Body of pancreas (tissue), 4 donors: Measurements from ENCODE around the gene OLIG3. TPM values are rescaled to one million over a fixed set of nuclear protein-coding genes. Genes with fewer than 3 reads are reported as not detected.

Source experiments
- ATAC-seq: fragments of 150-250 bp; one replicate; pipeline ENCODE4 v1.9.1; 2016
- DNase-seq, 4 donors: peaks; one replicate each; pipeline ENCODE4 v3.0.0-alpha.2; 2019
- H3K27ac ChIP-seq, 4 donors: fragments of 200-600 bp; sonication (generic); 1 replicate in 3 of 4; 2 replicates in 1 of 4; pipeline versions ENCODE4 v1.5.1 to v1.6.1; 2016 to 2019; ENCODE audit warnings: mild to moderate bottlenecking in 1 of 4, mixed read lengths in 1 of 4, moderate library complexity in 1 of 4
- H3K27me3 ChIP-seq, 2 donors: fragments of 200-600 bp; sonication (generic); one replicate each; pipeline ENCODE4 v1.6.0; 2016; ENCODE audit warnings: mild to moderate bottlenecking in 1 of 2
- H3K36me3 ChIP-seq, 2 donors: fragments of 200-600 bp; sonication (generic); replicated peaks in 1 of 2; 2 replicates each; pipeline ENCODE4 v1.5.1; 2016; ENCODE audit warnings: low read depth in 2 of 2; ENCODE audit not compliant: insufficient read depth in 1 of 2
- H3K4me1 ChIP-seq: fragments of 200-600 bp; sonication (generic); one replicate; pipeline ENCODE4 v1.6.0; 2016
- H3K4me3 ChIP-seq, 2 donors: fragments of 200-600 bp; sonication (generic); 1 replicate in 1 of 2; 2 replicates in 1 of 2; pipeline ENCODE4 v1.5.1; 2016 to 2019
- H3K9me3 ChIP-seq, 3 donors: fragments of 200-600 bp; sonication (generic); 1 replicate in 2 of 3; 2 replicates in 1 of 3; pipeline ENCODE4 v1.5.1; 2016
- CTCF ChIP-seq, 7 experiments: fragments of 450-650 bp in 4 of 7; fragments of 200-600 bp in 3 of 7; sonication (generic) in 3 of 7; IDR thresholded peaks; one replicate each; pipeline ENCODE4 v1.5.1; 2016 to 2019; ENCODE audit warnings: antibody characterized with exemption in 7 of 7
- POLR2A ChIP-seq, 3 donors: fragments of 450-650 bp; IDR thresholded peaks; one replicate each; pipeline ENCODE4 v1.6.1; 2016; ENCODE audit warnings: antibody characterized with exemption in 3 of 3, mild to moderate bottlenecking in 2 of 3
- WGBS, 2 donors: methylation state at CpG; one replicate each; pipeline ENCODE4 v1.1.5; 2017; 5-methylcytosine and 5-hydroxymethylcytosine counted together
- intact Hi-C: fragments of 100-400 bp; cut with DNase I; formaldehyde crosslinking; loops from one replicate; pipeline ENCODE4 v1.15.1; 2023
- total RNA-seq, 2 donors: library from RNA; depleted of rRNA; stranded (reverse); fragments of >200 nt; gene quantifications; one replicate each; pipeline ENCODE4 v1.1.0, GENCODE V29; 2016

Gene OLIG3
- total RNA-seq, 2 donors from 2014 or later: not detected

GRCh38 chr6:137473598-137473997 lies 20.6 kb downstream of the OLIG3 start:
- TF ChIP-seq CTCF (IDR thresholded peaks at IDR 0.05) (no peak), POLR2A (IDR thresholded peaks at IDR 0.05) (no peak)
- intact Hi-C loops: no loop called here
- ATAC-seq: no peak
- 67 to 77% methylated on average over 3 of the region's 3 CpGs for WGBS, 2 donors
- no peaks in the 10 kb centered on the region for H3K27me3 ChIP-seq
- H3K27ac ChIP-seq: no peak overlapping the region
- no peak for DNase-seq
- no peak overlapping the region for H3K4me3 ChIP-seq
- no peaks in the 10 kb centered on the region for H3K36me3 ChIP-seq
- no peaks in the 10 kb centered on the region for H3K4me1 ChIP-seq
- no peaks in the 10 kb centered on the region for H3K9me3 ChIP-seq

DNA sequence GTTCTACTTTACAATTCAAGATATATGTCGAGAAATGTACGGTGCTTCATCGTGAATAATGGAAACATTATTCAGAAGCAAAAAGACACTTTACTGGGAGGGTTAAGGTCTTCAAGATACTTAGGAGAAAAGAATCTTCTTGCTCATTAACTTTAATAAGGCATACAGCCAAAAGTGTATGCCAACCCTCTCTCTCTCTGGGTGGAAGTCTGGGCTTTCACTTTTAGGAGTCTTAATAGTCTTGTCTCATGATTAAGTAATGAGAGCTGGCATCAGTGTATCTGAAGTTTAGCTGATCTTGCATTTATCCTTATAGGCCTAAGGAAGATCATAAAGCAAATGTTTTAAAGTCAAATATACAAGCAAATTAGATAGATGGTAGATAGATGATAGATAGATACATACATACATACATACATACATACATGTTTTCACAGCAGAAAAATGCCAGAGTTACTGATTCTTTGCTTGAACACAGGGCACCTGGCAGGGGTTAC lies 21.5 kb downstream of the OLIG3 start:
- intact Hi-C loops: no loop called here
- H3K27ac ChIP-seq: no peak overlapping the region

GRCh38 chr6:137471986-137472385 lies 22.2 kb downstream of the OLIG3 start:
- no peaks in the 10 kb centered on the region for H3K27me3 ChIP-seq
- no peaks in the 10 kb centered on the region for H3K9me3 ChIP-seq
- no peak overlapping the region for H3K4me3 ChIP-seq
- 70 to 72% methylated on average over 2 of the region's 2 CpGs for WGBS, 2 donors
- H3K4me1 ChIP-seq: no peaks in the 10 kb centered on the region
- TF ChIP-seq POLR2A (IDR thresholded peaks at IDR 0.05) (no peak), CTCF (IDR thresholded peaks at IDR 0.05) (no peak)
- ATAC-seq (no peak), DNase-seq (peak in 1 of 4 donors; percentile 14)
- intact Hi-C loops: no loop called here
- H3K27ac ChIP-seq: no peak overlapping the region
- no peaks in the 10 kb centered on the region for H3K36me3 ChIP-seq

More for the DNA sequence above, 21.5 kb downstream of the OLIG3 start:
- no peak for DNase-seq
- TF ChIP-seq POLR2A (IDR thresholded peaks at IDR 0.05): no peak
- TF ChIP-seq CTCF (IDR thresholded peaks at IDR 0.05): no peak
- Histone ChIP-seq H3K27me3 (no peaks in the 10 kb centered on the region), H3K4me3 (no peak overlapping the region), H3K4me1 (no peaks in the 10 kb centered on the region), H3K9me3 (no peaks in the 10 kb centered on the region), H3K36me3 (no peaks in the 10 kb centered on the region)
- WGBS, 2 donors: 90 to 94% methylated on average over 3 of the region's 3 CpGs
- no peak for ATAC-seq

GRCh38 chr6:137471497-137471896 lies 22.7 kb downstream of the OLIG3 start:
- H3K4me1 ChIP-seq: no peaks in the 10 kb centered on the region
- no peak overlapping the region for H3K27ac ChIP-seq
- intact Hi-C loops: no loop called here
- H3K27me3 ChIP-seq: no peaks in the 10 kb centered on the region
- DNase-seq (no peak), ATAC-seq (no peak)
- H3K4me3 ChIP-seq: no peak overlapping the region
- 60 to 81% methylated on average over 5 of the region's 5 CpGs for WGBS, 2 donors
- no peak for TF ChIP-seq CTCF (IDR thresholded peaks at IDR 0.05)
- no peak for TF ChIP-seq POLR2A (IDR thresholded peaks at IDR 0.05)
- no peaks in the 10 kb centered on the region for H3K36me3 ChIP-seq
- no peaks in the 10 kb centered on the region for H3K9me3 ChIP-seq

DNA sequence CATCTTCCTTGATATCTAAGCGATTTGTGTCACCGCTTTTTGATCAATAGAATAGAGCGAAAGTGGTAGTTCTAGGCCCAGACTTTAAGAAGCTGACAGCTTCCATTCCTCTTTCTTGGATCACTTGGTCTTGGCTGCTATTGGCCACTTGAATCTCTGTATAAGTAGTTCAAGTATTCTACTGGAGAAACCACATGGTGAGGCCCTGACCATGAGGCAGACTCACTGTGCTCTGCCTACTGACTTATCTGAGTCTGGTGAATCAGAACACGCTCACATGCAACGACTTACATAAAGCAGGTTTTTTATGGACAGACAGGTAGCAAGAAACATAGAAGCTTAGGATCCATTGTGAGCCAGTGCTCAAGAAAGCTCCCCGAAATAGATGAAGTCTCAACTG lies 27.0 kb downstream of the OLIG3 start:
- no peak overlapping the region for H3K27ac ChIP-seq
- no peaks in the 10 kb centered on the region for H3K9me3 ChIP-seq
- H3K36me3 ChIP-seq: no peaks in the 10 kb centered on the region
- ATAC-seq: no peak
- DNase-seq: no peak
- 88 to 92% methylated on average over 6 of the region's 6 CpGs for WGBS, 2 donors
- H3K4me3 ChIP-seq: no peak overlapping the region
- TF ChIP-seq POLR2A (IDR thresholded peaks at IDR 0.05): no peak
- TF ChIP-seq CTCF (IDR thresholded peaks at IDR 0.05): no peak
- H3K4me1 ChIP-seq: no peaks in the 10 kb centered on the region
- H3K27me3 ChIP-seq: no peaks in the 10 kb centered on the region
- intact Hi-C loops: no loop called here
